ENCODE results near the gene JPH4. TPM values are rescaled to one million over a fixed set of nuclear protein-coding genes. Genes with fewer than 3 reads are reported as not detected.

JPH4 gene
- total and polyA plus RNA-seq, 2 donors (not counting 3 experiments of a cell fraction or from before 2014, with no cell fraction given): 0.06 TPM; not detected in 1

- Histone ChIP-seq H2AFZ (ENCODE audit: low read depth, low read length) (no peak overlapping the region), H3K4me2 (ENCODE audit: insufficient read depth, low read length) (no peak overlapping the region), H3K27me3 (ENCODE audit: control insufficient read depth in 2 of 2, insufficient read depth in 2 of 2, low read length in 2 of 2) (no peaks in the 10 kb centered on the region), H3K9me1 (replicated peaks; ENCODE audit: control insufficient read depth, extremely low read depth, insufficient read depth, low read length) (no peaks in the 10 kb centered on the region), H3K27ac (ENCODE audit: insufficient read depth, low read depth, low read length) (no peak overlapping the region), H3K4me1 (ENCODE audit: control insufficient read depth, extremely low read depth, insufficient read depth, low read length) (no peaks in the 10 kb centered on the region), H3K36me3 (ENCODE audit: control insufficient read depth in 2 of 2, extremely low read depth in 1 of 2, insufficient read depth in 2 of 2, low read length in 2 of 2) (no peaks in the 10 kb centered on the region), H3K9me3 (replicated peaks; ENCODE audit: control insufficient read depth, insufficient read depth, low read length) (no peaks in the 10 kb centered on the region), H4K20me1 (replicated peaks; ENCODE audit: control insufficient read depth, extremely low read depth, insufficient read depth, low read length) (no peaks in the 10 kb centered on the region), H3K79me2 (ENCODE audit: control insufficient read depth, insufficient read depth, low read length) (no peaks in the 10 kb centered on the region), H3K9ac (replicated peaks; ENCODE audit: extremely low read depth, insufficient read depth, low read length) (no peak overlapping the region), H3K4me3 (replicated peaks in 1 of 3; ENCODE audit: insufficient read depth in 1 of 3, low read depth in 1 of 3, low read length in 3 of 3) (no peak overlapping the region)
- POLR2A ChIA-PET: no interaction called here
- TF ChIP-seq MYC (IDR thresholded peaks at IDR 0.05; ENCODE audit: low read depth, low read length) (no peak), CTCF (IDR thresholded peaks at IDR 0.05; ENCODE audit: extremely low read depth in 1 of 2, insufficient read depth in 1 of 2, low read depth in 1 of 2, low read length in 2 of 2) (no peak), POLR2AphosphoS5 (IDR thresholded peaks at IDR 0.05; ENCODE audit: insufficient read depth, low read depth, low read length) (no peak), GATA2 (IDR thresholded peaks at IDR 0.05; ENCODE audit: insufficient read depth, insufficient read length, low read depth, low read length) (no peak), POLR2A (IDR thresholded peaks at IDR 0.05; ENCODE audit: low read depth, low read length) (no peak), EZH2 (IDR thresholded peaks at IDR 0.05; ENCODE audit: borderline replicate concordance, low read depth, low read length, severe bottlenecking) (no peak)
- DNase-seq (ENCODE audit: low read depth, low spot score) (no peak), FAIRE-seq (no peak)
- dilution Hi-C loops (cut with MboI; ENCODE audit: extremely low pct_ligation_motif_present, low sequenced_read_pairs) (no loop called here), intact Hi-C loops (cut with micrococcal nuclease) (no loop called here)
- CTCF ChIA-PET: no interaction called here
- BruUV-seq (replicated peaks): no TSS peak
Measured at GRCh38 chr14:23532658-23533057, 45.9 kb downstream of the JPH4 start.

- Histone ChIP-seq H3K79me2 (ENCODE audit: control insufficient read depth, insufficient read depth, low read length) (no peaks in the 10 kb centered on the region), H3K4me2 (ENCODE audit: insufficient read depth, low read length) (no peak overlapping the region), H3K9ac (replicated peaks; ENCODE audit: extremely low read depth, insufficient read depth, low read length) (no peak overlapping the region), H4K20me1 (replicated peaks; ENCODE audit: control insufficient read depth, extremely low read depth, insufficient read depth, low read length) (no peaks in the 10 kb centered on the region), H3K27me3 (ENCODE audit: control insufficient read depth in 2 of 2, insufficient read depth in 2 of 2, low read length in 2 of 2) (no peaks in the 10 kb centered on the region), H3K4me1 (ENCODE audit: control insufficient read depth, extremely low read depth, insufficient read depth, low read length) (no peaks in the 10 kb centered on the region), H3K9me1 (replicated peaks; ENCODE audit: control insufficient read depth, extremely low read depth, insufficient read depth, low read length) (no peaks in the 10 kb centered on the region), H2AFZ (ENCODE audit: low read depth, low read length) (no peak overlapping the region), H3K36me3 (ENCODE audit: control insufficient read depth in 2 of 2, extremely low read depth in 1 of 2, insufficient read depth in 2 of 2, low read length in 2 of 2) (no peaks in the 10 kb centered on the region), H3K27ac (ENCODE audit: insufficient read depth, low read depth, low read length) (no peak overlapping the region), H3K4me3 (replicated peaks in 1 of 3; ENCODE audit: insufficient read depth in 1 of 3, low read depth in 1 of 3, low read length in 3 of 3) (no peak overlapping the region), H3K9me3 (replicated peaks; ENCODE audit: control insufficient read depth, insufficient read depth, low read length) (no peaks in the 10 kb centered on the region)
- DNase-seq (ENCODE audit: low read depth, low spot score): no peak
- FAIRE-seq: no peak
- intact Hi-C loops (cut with micrococcal nuclease): no loop called here
- ChIA-PET CTCF (interaction anchor here (1.0 kb wide), 1 partner anchor 28 kb away, joined by 5 read pairs; no protein-coding TSS in a partner anchor), POLR2A (no interaction called here)
- TF ChIP-seq POLR2AphosphoS5 (IDR thresholded peaks at IDR 0.05; ENCODE audit: insufficient read depth, low read depth, low read length): no peak
- TF ChIP-seq POLR2A (IDR thresholded peaks at IDR 0.05; ENCODE audit: low read depth, low read length): no peak
- no peak for TF ChIP-seq MYC (IDR thresholded peaks at IDR 0.05; ENCODE audit: low read depth, low read length)
- no peak for TF ChIP-seq CTCF (IDR thresholded peaks at IDR 0.05; ENCODE audit: extremely low read depth in 1 of 2, insufficient read depth in 1 of 2, low read depth in 1 of 2, low read length in 2 of 2)
- no peak for TF ChIP-seq GATA2 (IDR thresholded peaks at IDR 0.05; ENCODE audit: insufficient read depth, insufficient read length, low read depth, low read length)
- TF ChIP-seq FOS (IDR thresholded peaks at IDR 0.05; ENCODE audit: borderline replicate concordance, insufficient read depth, low read length): no peak
- TF ChIP-seq JUN (IDR thresholded peaks at IDR 0.05; ENCODE audit: borderline replicate concordance, insufficient read depth, insufficient read length, low read depth): no peak
- no peak for TF ChIP-seq MAX (IDR thresholded peaks at IDR 0.05; ENCODE audit: insufficient read depth, insufficient read length)
- TF ChIP-seq EZH2 (IDR thresholded peaks at IDR 0.05; ENCODE audit: borderline replicate concordance, low read depth, low read length, severe bottlenecking): no peak
- BruUV-seq (replicated peaks): no TSS peak
- dilution Hi-C loops (cut with MboI; ENCODE audit: extremely low pct_ligation_motif_present, low sequenced_read_pairs): no loop called here
Measured at GRCh38 chr14:23531391-23531790, 47.2 kb downstream of the JPH4 start.
